HCT116 (cell line): ENCODE results near the gene LAMA4. TPM values are rescaled to one million over a fixed set of nuclear protein-coding genes. Genes with fewer than 3 reads are reported as not detected.

Experiments
- ATAC-seq: fragments of 200-7000 bp; cut with Tn5 transposase; 2 replicates; pipeline ENCODE4 v1.9.1; 2020; ENCODE audit warnings: mild to moderate bottlenecking, moderate library complexity
- BruUV-seq: library from RNA; stranded (reverse); fragments of 400-500 nt; replicated peaks from 2 replicates; lab custom pipeline; 2021; lab: Mats Ljungman, UMichigan
- CTCF ChIA-PET: fragments of 300-600 bp; sonication (Branson Sonifier 250); formaldehyde crosslinking; loops from one replicate; lab custom pipeline; 2021; ENCODE audit warnings: antibody characterized with exemption; lab: Charles Lee
- POLR2A ChIA-PET: fragments of 300-600, 350-600 bp; sonication (Branson Sonifier 250); formaldehyde crosslinking; loops from one replicate; lab custom pipeline; 2021; ENCODE audit warnings: antibody characterized with exemption; lab: Charles Lee
- RAD21 ChIA-PET, 2 experiments: fragments of 300-600 bp; sonication (Branson Sonifier 250); formaldehyde crosslinking; loops; one replicate each; lab custom pipeline; 2023; ENCODE audit warnings: low total read pairs in 2 of 2; ENCODE audit not compliant: uncharacterized antibody in 2 of 2, unreplicated experiment in 2 of 2, low non-redundant PET in 1 of 2; lab: Charles Lee
- DNase-seq: peaks from one replicate; pipeline ENCODE4 v3.0.0-alpha.2; 2010; ENCODE audit warnings: low read depth, low spot score
- H2AFZ ChIP-seq: fragments of 200-600 bp; shearing (Covaris generic), sonication (generic); 2 replicates; pipeline ENCODE4 v1.6.1; 2017; ENCODE audit warnings: low read depth, mixed run types, mixed read lengths, antibody characterized with exemption, low read length; ENCODE audit not compliant: poor library complexity, severe bottlenecking
- H3K27ac ChIP-seq: 2 replicates; pipeline ENCODE4 v1.5.1; 2012; ENCODE audit warnings: low read depth, low read length
- H3K27me3 ChIP-seq: fragments of 200-600 bp; sonication (generic); 2 replicates; pipeline ENCODE4 v1.6.1; 2016; ENCODE audit warnings: mixed run types, low read length, mixed read lengths; ENCODE audit not compliant: insufficient read depth
- H3K36me3 ChIP-seq, 2 experiments: fragments of 200-500 bp in 1 of 2; fragments of 200-600 bp in 1 of 2; sonication (Bioruptor generic) in 1 of 2; sonication (generic) in 1 of 2; 2 replicates each; pipeline versions ENCODE4 v1.5.1 to v1.6.1; 2014 to 2016; ENCODE audit warnings: low read length in 2 of 2, inconsistent platforms in 1 of 2, mixed read lengths in 1 of 2, mixed run types in 1 of 2; ENCODE audit not compliant: insufficient read depth in 2 of 2, control insufficient read depth in 1 of 2
- H3K4me1 ChIP-seq, 2 experiments: fragments of 200-600 bp in 1 of 2; sonication (generic) in 1 of 2; 2 replicates each; pipeline versions ENCODE4 v1.5.1 to v1.6.1; 2012 to 2017; ENCODE audit warnings: low read length in 2 of 2, inconsistent platforms in 1 of 2, mild to moderate bottlenecking in 1 of 2, mixed read lengths in 1 of 2, mixed run types in 1 of 2, moderate library complexity in 1 of 2; ENCODE audit not compliant: insufficient read depth in 2 of 2, control insufficient read depth in 1 of 2
- H3K4me2 ChIP-seq: fragments of 200-600 bp; sonication (generic); 2 replicates; pipeline ENCODE4 v1.6.1; 2017; ENCODE audit warnings: mixed run types, low read length, mixed read lengths
- H3K4me3 ChIP-seq, 2 experiments: fragments of 200-600 bp in 1 of 2; sonication (generic) in 1 of 2; replicated peaks in 1 of 2; 2 replicates each; pipeline ENCODE4 v1.5.1; 2011 to 2016; ENCODE audit warnings: low read length in 2 of 2, control low read depth in 1 of 2, low read depth in 1 of 2, mild to moderate bottlenecking in 1 of 2, mixed read lengths in 1 of 2, mixed run types in 1 of 2
- H3K79me2 ChIP-seq: fragments of 200-600 bp; sonication (generic); 2 replicates; pipeline ENCODE4 v1.6.1; 2017; ENCODE audit warnings: mild to moderate bottlenecking, mixed run types, low read length, moderate library complexity, mixed read lengths; ENCODE audit not compliant: insufficient read depth
- H3K9ac ChIP-seq: fragments of 200-600 bp; sonication (generic); 2 replicates; pipeline ENCODE4 v1.6.1; 2016; ENCODE audit warnings: low read length, mixed read lengths
- H3K9me2 ChIP-seq: fragments of 200-600 bp; sonication (generic), shearing (Covaris generic); 2 replicates; pipeline ENCODE4 v1.6.1; 2017; ENCODE audit warnings: mixed run types, mild to moderate bottlenecking, moderate library complexity; ENCODE audit not compliant: insufficient read depth
- H3K9me3 ChIP-seq, 2 experiments: fragments of 200-500 bp in 1 of 2; fragments of 200-600 bp in 1 of 2; sonication (Bioruptor generic) in 1 of 2; sonication (generic) in 1 of 2; 2 replicates each; pipeline ENCODE4 v1.6.1; 2014 to 2017; ENCODE audit warnings: low read length in 2 of 2, mixed read lengths in 2 of 2, inconsistent platforms in 1 of 2, low read depth in 1 of 2, mild to moderate bottlenecking in 1 of 2, mixed run types in 1 of 2, moderate library complexity in 1 of 2; ENCODE audit not compliant: control insufficient read depth in 1 of 2, insufficient read depth in 1 of 2
- H4K20me1 ChIP-seq: fragments of 200-600 bp; sonication (generic), shearing (Covaris generic); 2 replicates; pipeline ENCODE4 v1.6.1; 2017; ENCODE audit warnings: mixed run types, mild to moderate bottlenecking, moderate library complexity; ENCODE audit not compliant: insufficient read depth
- CTCF ChIP-seq, 3 experiments: fragments of 200-600 bp in 1 of 3; sonication (generic) in 1 of 3; IDR thresholded peaks in 2 of 3; conservative IDR thresholded peaks in 1 of 3; 2 replicates each; pipeline ENCODE4 v1.5.1; 2012 to 2017; ENCODE audit warnings: low read depth in 2 of 3, low read length in 2 of 3, antibody characterized with exemption in 1 of 3, borderline replicate concordance in 1 of 3, control low read depth in 1 of 3, mild to moderate bottlenecking in 1 of 3, mixed read lengths in 1 of 3, mixed run types in 1 of 3, moderate library complexity in 1 of 3; ENCODE audit not compliant: insufficient read depth in 1 of 3
- EZH2phosphoT487 ChIP-seq: fragments of 200-600 bp; IDR thresholded peaks from 2 replicates; pipeline ENCODE4 v1.6.1; 2018; ENCODE audit warnings: antibody characterized with exemption, borderline replicate concordance
- MAX ChIP-seq: IDR thresholded peaks from 2 replicates; pipeline ENCODE4 v1.6.1; 2012
- POLR2AphosphoS5 ChIP-seq: IDR thresholded peaks from 2 replicates; pipeline ENCODE4 v1.6.1; 2011; ENCODE audit warnings: mild to moderate bottlenecking, low read depth, low read length, moderate library complexity
- RAD21 ChIP-seq: IDR thresholded peaks from 2 replicates; pipeline ENCODE4 v1.6.1; 2012; ENCODE audit warnings: low read depth, mild to moderate bottlenecking
- TCF7L2 ChIP-seq: IDR thresholded peaks from 2 replicates; pipeline ENCODE4 v1.7.0; 2011; ENCODE audit warnings: borderline replicate concordance, inconsistent platforms; ENCODE audit not compliant: insufficient read depth, insufficient read length; ENCODE audit errors: extremely low read depth
- YY1 ChIP-seq: IDR thresholded peaks from 2 replicates; pipeline ENCODE4 v1.6.1; 2011; ENCODE audit warnings: low read length, low read depth, moderate library complexity, mild to moderate bottlenecking; ENCODE audit not compliant: insufficient replicate concordance; ENCODE audit errors: extremely low read depth
- ZNF274 ChIP-seq: fragments of 200-500 bp; sonication (Bioruptor generic); IDR thresholded peaks from 2 replicates; pipeline ENCODE4 v1.6.1; 2014; ENCODE audit warnings: mild to moderate bottlenecking, low read depth, low read length, inconsistent platforms
- intact Hi-C: fragments of 100-400 bp; cut with micrococcal nuclease; formaldehyde crosslinking; loops from 2 replicates; pipeline ENCODE4 v1.10.0; 2022
- total RNA-seq: library from RNA; stranded (reverse); gene quantifications from one replicate; pipeline ENCODE4 v1.2.1, GENCODE V29; 2021; ENCODE audit not compliant: unreplicated experiment
- TF ChIP-seq, protein P1 (sequence below): IDR thresholded peaks from 2 replicates; pipeline ENCODE4 v1.6.1; 2012

Gene LAMA4
- total RNA-seq, 1 experiment from 2014 or later: 2.2 TPM

GRCh38 chr6:112252571-112253497 lies 1.5 kb downstream of the LAMA4 start:
- POLR2A ChIA-PET: no interaction called here

More at GRCh38 chr6:112252571-112253497, 1.5 kb downstream of the LAMA4 start:
- H4K20me1 ChIP-seq: no peaks in the 10 kb centered on the region
- H3K27me3 ChIP-seq: no peaks in the 10 kb centered on the region
- CTCF ChIA-PET: no interaction called here
- H2AFZ ChIP-seq: peak overlapping the region; percentile 15
- ATAC-seq: no peak; the same call in 1 of the 2 replicates
- RAD21 ChIA-PET: no interaction called here
- no peak for DNase-seq
- no peaks in the 10 kb centered on the region for H3K9me3 ChIP-seq
- peak overlapping the region; percentile 43 to 54 for H3K4me3 ChIP-seq
- no peaks in the 10 kb centered on the region for H3K36me3 ChIP-seq
- no peaks in the 10 kb centered on the region; the same call in 1 of the 2 replicates for H3K9me2 ChIP-seq
- no peak overlapping the region for H3K27ac ChIP-seq
- H3K9ac ChIP-seq: 0 out of 2 replicates have a peak overlapping the region, but pooled peaks have one; percentile 39
- TF ChIP-seq POLR2AphosphoS5 (no peak), MAX (no peak), ZNF274 (no peak), RAD21 (no peak), YY1 (no peak), EZH2phosphoT487 (no peak), TCF7L2 (no peak), CTCF (IDR thresholded peaks at IDR 0.05 in 2 of 3, conservative IDR thresholded peaks at IDR 0.05 in 1 of 3; ENCODE audit: borderline replicate concordance in 1 of 3, insufficient read depth in 1 of 3, low read depth in 2 of 3, low read length in 2 of 3) (no peak)
- TF ChIP-seq, protein P1, sequence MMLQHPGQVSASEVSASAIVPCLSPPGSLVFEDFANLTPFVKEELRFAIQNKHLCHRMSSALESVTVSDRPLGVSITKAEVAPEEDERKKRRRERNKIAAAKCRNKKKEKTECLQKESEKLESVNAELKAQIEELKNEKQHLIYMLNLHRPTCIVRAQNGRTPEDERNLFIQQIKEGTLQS: no peak
- H3K4me2 ChIP-seq: peak overlapping the region; percentile 86
- H3K79me2 ChIP-seq: no peaks in the 10 kb centered on the region
- intact Hi-C loops: no loop called here
- BruUV-seq: no TSS peak
- H3K4me1 ChIP-seq: peaks cover 0 to 23% of the 10 kb centered on the region in 2 experiments; a peak in 1 of 4 replicates
